Activated T-cell treated with anti-CD3 and anti-CD28 coated beads, Interleukin-2, amount 50 U/mL, for 24 hours (primary cell): Measurements from ENCODE around the gene ACOX3.
"Not testable (repeated sequence)": the region's sequence is repeated elsewhere in the genome, so short reads cannot be mapped to it uniquely, and the experiment has no call there.

Experiments
- DNase-seq: peaks from one replicate; pipeline ENCODE4 v3.0.0-alpha.2; 2020
- H3K27ac Mint-ChIP-seq: 2 replicates; pipeline ENCODE4 v1.8.0; 2020; ENCODE audit warnings: mild to moderate bottlenecking, mixed read lengths
- H3K27me3 Mint-ChIP-seq: 2 replicates; pipeline ENCODE4 v1.8.0; 2020; ENCODE audit warnings: mixed read lengths
- H3K36me3 Mint-ChIP-seq: 2 replicates; pipeline ENCODE4 v1.8.0; 2020; ENCODE audit warnings: low read depth, mixed read lengths
- H3K4me1 Mint-ChIP-seq: 2 replicates; pipeline ENCODE4 v1.8.0; 2020; ENCODE audit warnings: low read depth, mixed read lengths
- H3K4me3 Mint-ChIP-seq: 2 replicates; pipeline ENCODE4 v1.8.0; 2020; ENCODE audit warnings: mild to moderate bottlenecking, moderate library complexity, mixed read lengths
- H3K9me3 Mint-ChIP-seq: 2 replicates; pipeline ENCODE4 v1.8.0; 2020; ENCODE audit warnings: mixed read lengths

The ACOX3 gene

DNA sequence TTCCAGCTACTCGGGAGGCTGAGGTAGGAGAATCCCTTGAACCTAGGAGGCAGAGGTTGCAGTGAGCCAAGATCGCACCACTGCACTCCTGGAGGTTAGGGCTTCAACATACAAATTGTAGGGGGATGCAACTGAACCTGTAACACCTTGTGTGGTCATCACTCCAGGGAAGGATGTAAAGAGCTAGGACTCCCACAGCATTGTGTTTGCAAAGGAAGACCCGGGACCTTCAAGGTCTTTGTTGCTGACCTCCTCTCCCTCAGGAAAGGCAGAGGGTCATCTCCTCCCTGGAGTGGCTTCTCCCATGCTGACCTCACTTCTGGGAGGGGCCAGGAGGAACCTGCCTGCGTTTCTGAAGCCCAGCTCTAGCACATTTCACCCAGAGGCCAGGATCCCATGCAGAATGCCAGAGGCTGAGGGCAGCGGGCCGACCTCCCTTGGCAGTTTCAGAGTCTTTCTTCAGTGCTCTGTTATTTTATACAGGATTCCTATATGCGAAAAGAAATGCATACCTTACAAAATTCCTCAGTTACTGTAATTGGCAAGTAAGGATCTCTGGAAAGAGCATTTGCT, 90.8 kb downstream of the ACOX3 start:
- no peak overlapping the region for H3K27ac Mint-ChIP-seq
- peaks cover 11% of the 10 kb centered on the region for H3K27me3 Mint-ChIP-seq
- no peak for DNase-seq

DNA sequence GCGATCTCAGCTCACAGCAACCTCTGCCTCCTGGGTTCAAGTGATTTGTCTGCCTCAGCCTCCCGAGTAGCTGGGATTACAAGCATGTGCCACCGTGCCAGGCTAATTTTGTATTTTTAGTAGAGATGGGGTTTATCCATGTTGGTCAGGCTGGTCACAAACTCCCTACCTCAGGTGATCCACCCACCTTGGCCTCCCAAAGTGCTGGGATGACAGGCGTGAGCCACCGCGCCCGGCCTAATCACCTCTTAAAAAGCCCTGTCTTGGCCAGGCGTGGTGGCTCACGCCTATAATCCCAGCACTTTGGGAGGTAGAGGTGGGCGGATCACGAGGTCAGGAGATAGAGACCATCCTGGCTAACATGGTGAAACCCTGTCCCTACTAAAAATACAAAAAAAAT, 91.3 kb downstream of the ACOX3 start:
- not testable (repeated sequence) for H3K36me3 Mint-ChIP-seq, DNase-seq, H3K27ac Mint-ChIP-seq, H3K4me3 Mint-ChIP-seq, H3K9me3 Mint-ChIP-seq, H3K4me1 Mint-ChIP-seq
- peaks cover 11% of the 10 kb centered on the region for H3K27me3 Mint-ChIP-seq

More for the DNA sequence above, 90.8 kb downstream of the ACOX3 start:
- peaks cover 3% of the 10 kb centered on the region for H3K9me3 Mint-ChIP-seq
- H3K4me3 Mint-ChIP-seq = no peak overlapping the region
- no peaks in the 10 kb centered on the region for H3K36me3 Mint-ChIP-seq
- H3K4me1 Mint-ChIP-seq = no peaks in the 10 kb centered on the region

DNA sequence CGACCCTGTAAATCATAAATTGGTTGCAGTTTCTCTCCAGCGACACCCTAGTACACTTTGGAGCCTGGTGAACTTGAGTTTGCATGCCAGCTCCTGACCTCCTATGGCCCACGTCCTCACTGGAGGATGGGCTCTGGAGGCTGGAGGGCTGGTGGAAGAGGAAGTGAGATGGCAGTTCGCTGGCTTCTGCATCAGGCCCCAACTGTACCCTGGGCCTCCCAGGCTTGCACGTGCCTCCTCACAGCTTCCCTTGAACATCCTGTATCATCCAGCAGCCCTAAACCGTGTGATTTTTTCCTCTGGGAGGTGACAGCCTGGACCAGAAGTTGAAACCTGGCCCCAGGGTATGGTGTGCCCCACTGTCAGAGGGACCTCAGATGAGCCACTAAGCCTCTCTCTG, 92.5 kb downstream of the ACOX3 start:
- Mint-ChIP-seq H3K4me1 (no peaks in the 10 kb centered on the region), H3K4me3 (no peak overlapping the region), H3K27ac (no peak overlapping the region), H3K36me3 (no peaks in the 10 kb centered on the region), H3K9me3 (no peaks in the 10 kb centered on the region), H3K27me3 (peaks cover 11% of the 10 kb centered on the region)
- peak; percentile 15 for DNase-seq

DNA sequence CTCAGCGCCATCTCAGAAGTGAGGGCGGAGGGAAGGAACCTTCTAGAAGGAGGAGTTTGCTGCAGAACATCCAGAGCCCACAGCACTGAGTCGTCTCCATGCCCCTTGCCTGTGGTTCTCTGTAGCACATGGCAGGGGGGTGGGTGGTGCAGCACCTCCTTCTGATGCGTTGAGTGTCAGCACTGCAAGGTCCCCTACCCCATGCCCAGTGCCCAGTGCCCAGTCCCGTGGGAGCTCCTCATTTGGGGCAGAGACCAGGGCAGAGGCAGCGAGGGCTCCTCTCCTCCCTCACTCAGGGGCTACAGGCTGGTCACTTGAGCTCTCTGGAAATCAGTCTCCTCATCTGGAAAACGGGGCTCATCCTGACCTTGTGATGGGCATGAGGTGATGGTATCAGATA, 92.9 kb downstream of the ACOX3 start:
- Mint-ChIP-seq H3K9me3 (no peaks in the 10 kb centered on the region), H3K36me3 (no peaks in the 10 kb centered on the region), H3K4me1 (no peaks in the 10 kb centered on the region), H3K27me3 (peaks cover 11% of the 10 kb centered on the region), H3K4me3 (no peak overlapping the region), H3K27ac (no peak overlapping the region)
- no peak for DNase-seq

DNA sequence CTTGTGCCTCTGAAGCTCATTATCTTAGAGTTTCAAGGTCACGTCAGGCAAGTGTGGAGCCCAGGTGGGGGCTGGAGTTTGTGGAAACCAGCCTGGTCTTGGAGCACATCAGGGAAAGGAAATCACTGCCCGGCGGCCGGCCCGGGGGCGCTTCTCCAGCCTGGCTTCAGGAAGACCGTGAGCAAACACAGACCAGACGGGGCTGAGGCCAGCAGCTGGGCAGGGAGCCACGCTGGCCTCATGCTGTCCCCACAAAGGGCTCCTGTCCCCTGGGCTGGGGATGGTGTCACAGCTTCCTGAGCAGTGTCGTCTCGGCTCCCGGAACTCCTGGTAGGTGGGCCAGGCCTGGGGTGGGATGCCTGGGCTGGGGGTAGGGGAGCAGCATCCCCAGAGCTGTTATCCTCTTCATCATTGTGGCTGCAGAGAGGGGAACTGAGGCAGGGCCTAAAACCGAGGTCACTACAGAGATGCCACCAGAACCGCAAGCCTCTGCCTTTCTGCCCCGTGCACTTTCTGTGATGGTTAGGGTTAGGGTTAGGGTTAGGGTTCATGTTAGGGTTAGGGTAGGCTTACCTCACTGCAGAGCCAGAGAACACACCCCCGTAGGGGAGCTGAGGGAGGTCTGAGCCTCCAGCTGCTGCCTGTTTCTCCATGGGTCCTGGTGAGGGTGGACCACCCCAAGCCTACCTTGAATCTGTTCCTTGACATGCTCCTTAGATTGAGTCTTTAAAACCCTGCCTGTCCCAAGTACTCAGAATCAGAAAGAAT, 93.5 kb downstream of the ACOX3 start:
- Mint-ChIP-seq H3K9me3 (no peaks in the 10 kb centered on the region), H3K27ac (no peak overlapping the region), H3K27me3 (peaks cover 11% of the 10 kb centered on the region), H3K4me1 (no peaks in the 10 kb centered on the region), H3K4me3 (no peak overlapping the region), H3K36me3 (no peaks in the 10 kb centered on the region)
- DNase-seq = peak; percentile 17

DNA sequence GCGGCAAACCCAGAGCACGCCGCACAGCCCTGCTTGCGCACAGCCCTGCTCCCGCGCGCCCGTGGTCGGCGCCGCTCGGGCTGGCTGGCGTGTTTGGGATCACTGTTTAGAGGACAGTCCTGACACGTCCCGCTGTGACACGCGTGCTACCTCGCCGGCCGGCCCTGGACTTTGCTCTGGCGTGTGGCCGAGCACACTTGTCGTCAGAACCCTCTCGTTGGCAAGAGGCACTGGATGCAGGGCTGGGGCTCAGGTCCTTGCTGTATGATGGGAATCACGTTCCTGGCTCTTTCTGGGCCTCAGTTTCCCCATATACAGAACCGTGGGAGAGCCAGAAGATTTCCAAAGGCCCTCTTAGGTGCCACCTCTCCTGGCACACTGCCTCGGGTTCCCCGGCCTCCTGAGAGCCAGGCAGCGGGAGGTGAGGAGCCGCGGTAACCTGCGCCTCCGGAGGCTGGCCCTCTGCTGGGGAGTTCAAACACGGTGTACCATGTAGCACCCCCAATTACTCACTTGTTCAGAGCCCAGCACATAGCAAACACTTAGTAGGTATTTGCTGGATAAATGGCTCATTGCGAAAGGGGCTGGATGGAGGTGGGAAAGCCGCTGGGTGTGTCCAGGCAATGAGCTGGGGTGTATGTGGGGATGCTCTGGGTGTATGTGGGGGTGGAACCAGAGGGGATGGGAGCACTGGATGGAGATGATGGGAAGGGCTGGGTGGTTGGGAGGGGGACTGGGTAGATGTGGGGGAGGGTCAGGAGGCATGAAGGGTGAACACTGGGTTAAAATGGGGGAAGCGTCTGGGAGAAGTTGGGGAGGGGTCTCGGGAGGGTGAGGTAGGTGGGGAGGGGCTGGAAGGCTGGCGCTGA, 94.3 kb downstream of the ACOX3 start:
- H3K4me1 Mint-ChIP-seq = no peaks in the 10 kb centered on the region
- no peak overlapping the region for H3K4me3 Mint-ChIP-seq
- no peaks in the 10 kb centered on the region for H3K9me3 Mint-ChIP-seq
- H3K27me3 Mint-ChIP-seq = peaks cover 11% of the 10 kb centered on the region
- DNase-seq = peak; percentile 6
- H3K27ac Mint-ChIP-seq = no peak overlapping the region
- H3K36me3 Mint-ChIP-seq = no peaks in the 10 kb centered on the region

DNA sequence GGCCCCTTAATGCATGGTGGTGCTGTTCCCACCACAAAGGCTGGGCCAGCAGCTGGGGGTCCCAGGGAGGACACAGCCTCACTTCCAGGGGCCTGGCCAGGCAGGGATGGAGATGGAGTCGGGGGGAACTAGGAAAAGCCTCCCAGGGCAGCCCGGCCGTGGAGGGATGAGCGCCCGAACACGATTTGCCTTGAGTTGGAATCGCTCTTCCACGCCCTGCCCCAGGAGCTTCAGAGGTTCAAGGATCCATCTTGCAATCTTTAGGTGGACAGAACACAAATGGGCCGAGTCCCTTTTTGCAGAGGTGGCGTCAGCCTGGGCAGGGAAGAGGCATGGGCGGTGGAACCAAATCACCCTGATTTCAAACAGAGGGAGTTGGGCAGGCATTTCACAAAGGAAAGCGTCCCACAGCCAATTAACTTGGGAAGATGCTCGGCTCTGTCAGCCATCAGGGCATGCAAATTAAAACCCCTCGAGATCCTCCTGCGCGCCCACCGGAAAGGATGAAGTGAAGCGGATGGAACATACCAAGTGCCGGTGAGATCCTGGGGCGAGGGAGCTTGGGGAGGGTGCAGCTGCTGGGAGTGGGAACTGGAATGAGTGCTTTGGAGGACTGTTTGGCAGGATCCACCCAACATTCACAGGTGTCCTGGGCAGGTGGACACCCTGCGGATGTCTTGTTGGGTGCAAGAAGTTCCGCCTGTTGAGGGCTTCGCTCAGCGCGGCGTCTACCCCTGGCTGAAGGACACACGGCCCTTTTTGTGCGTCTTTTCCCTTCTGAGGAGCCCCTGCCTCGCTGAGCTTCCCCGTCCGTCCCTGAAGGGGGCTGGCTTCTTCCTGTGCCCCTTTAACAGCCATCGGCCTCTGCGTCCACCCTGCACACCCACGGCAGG, 95.2 kb downstream of the ACOX3 start:
- Mint-ChIP-seq H3K4me1 (no peaks in the 10 kb centered on the region), H3K27ac (no peak overlapping the region), H3K27me3 (peaks cover 5% of the 10 kb centered on the region), H3K36me3 (no peaks in the 10 kb centered on the region), H3K9me3 (no peaks in the 10 kb centered on the region), H3K4me3 (no peak overlapping the region)
- peak; percentile 20 for DNase-seq

DNA sequence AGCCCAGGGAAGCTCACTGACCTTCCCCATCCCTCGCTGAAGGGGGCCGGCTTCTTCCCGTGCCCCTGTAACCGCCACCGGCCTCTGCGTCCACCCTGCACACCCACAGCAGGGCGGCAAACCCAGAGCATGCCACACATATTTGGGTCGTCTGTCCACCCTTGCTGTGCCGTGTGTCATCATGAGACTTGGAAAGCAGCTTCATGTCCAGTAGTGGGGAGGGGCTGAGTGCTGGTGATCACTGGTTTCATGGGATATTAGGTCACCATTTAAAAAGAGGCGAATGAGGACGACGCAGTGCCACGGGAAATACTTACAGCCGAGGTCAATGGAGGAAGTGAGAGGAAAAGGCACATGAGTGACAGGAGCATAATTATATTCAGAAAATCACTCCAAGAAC, 96.1 kb downstream of the ACOX3 start:
- Mint-ChIP-seq H3K4me3 (no peak overlapping the region), H3K4me1 (no peaks in the 10 kb centered on the region), H3K27me3 (peaks cover 4% of the 10 kb centered on the region), H3K36me3 (no peaks in the 10 kb centered on the region), H3K9me3 (no peaks in the 10 kb centered on the region), H3K27ac (no peak overlapping the region)
- no peak for DNase-seq

DNA sequence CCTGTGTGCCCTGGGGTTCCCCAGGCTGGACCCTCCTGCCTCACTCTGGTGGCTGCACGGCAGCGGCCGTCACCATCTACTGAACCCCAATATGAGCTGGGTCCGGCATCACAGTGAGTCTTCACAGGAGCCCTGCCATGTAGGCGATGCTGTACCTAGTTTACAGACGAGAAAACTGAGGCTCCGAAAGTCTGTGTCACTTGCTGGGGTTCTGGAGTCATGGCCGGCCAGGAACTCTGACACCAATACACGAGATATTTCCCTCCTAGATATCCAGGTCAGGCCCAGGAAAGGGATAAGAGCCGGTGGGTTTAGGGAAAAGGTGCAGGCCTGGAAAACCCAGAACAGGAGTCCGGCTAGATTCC, 96.6 kb downstream of the ACOX3 start:
- no peak overlapping the region for H3K27ac Mint-ChIP-seq
- peaks cover 4% of the 10 kb centered on the region for H3K27me3 Mint-ChIP-seq
- H3K36me3 Mint-ChIP-seq = no peaks in the 10 kb centered on the region
- H3K4me3 Mint-ChIP-seq = no peak overlapping the region
- DNase-seq = no peak
- no peaks in the 10 kb centered on the region for H3K4me1 Mint-ChIP-seq
- no peaks in the 10 kb centered on the region for H3K9me3 Mint-ChIP-seq

DNA sequence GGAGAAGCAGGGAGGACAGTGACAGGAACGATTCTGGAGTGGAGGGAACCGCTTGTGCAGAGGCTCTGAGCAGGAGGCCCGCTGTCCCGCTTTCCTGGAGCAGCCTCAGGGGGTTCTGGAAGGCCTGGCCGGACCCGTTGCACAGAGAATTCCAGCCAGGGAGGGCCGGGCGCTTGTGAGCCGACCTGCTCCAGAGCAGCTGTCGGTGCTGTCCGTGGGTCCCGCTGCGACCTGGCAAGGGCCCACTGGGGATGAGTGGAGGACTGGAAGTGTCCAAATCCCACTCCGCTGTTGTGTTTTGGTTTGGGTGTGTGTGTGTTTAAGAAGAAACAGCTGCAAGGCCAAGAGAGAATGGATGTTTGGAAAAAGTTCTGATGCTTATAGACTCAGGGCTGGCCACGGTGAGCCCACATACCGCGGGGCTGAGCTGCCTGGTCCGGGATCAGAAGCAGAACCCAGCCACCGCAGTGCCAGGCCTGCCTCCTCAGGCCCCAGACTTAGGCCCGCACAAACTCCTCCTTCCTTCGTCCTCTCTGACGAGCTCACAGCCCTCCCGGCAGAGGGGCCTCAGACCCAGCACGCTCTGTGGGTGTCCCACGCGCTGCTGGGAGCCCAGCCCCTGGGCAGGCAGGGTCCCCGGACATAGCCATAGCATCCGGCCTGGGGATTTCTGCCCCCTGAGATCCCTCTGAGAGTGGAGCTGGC, 97.1 kb downstream of the ACOX3 start:
- Mint-ChIP-seq H3K4me3 (no peak overlapping the region), H3K27me3 (peaks cover 4% of the 10 kb centered on the region), H3K9me3 (no peaks in the 10 kb centered on the region), H3K4me1 (no peaks in the 10 kb centered on the region), H3K36me3 (no peaks in the 10 kb centered on the region), H3K27ac (no peak overlapping the region)
- peak; percentile 12 for DNase-seq

DNA sequence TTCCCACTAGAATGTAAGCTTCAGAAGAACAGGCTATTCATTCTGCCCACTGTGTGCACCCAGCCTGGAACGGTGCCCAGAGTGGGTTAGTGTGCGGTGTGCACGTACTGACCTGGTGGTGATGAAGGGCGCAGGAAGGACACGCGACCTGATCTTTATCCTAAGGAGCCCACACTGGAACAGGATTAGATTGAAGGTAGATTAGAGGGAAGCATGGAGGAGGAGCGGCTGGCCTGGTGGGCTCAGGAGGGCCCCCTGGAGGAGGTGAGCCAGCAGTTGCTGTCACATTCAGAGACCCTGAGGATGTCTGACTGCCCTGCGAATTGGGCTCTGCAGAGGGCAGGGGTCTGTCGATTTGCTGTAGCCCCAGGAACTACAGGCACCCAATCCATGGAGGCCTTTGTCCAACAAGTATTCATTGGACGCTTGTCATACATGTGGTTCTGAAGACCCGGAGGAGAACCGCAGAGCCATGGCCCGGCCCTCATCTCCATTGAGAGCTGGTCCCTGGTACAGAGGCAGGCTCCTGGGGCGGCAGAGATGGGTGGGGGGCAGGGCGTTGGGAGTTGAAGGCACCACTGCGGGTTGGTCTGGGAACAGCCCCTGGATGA, 97.8 kb downstream of the ACOX3 start:
- H3K4me3 Mint-ChIP-seq = no peak overlapping the region
- peaks cover 4% of the 10 kb centered on the region for H3K27me3 Mint-ChIP-seq
- H3K27ac Mint-ChIP-seq = no peak overlapping the region
- peak; percentile 15 for DNase-seq
- no peaks in the 10 kb centered on the region for H3K4me1 Mint-ChIP-seq
- no peaks in the 10 kb centered on the region for H3K9me3 Mint-ChIP-seq
- no peaks in the 10 kb centered on the region for H3K36me3 Mint-ChIP-seq

DNA sequence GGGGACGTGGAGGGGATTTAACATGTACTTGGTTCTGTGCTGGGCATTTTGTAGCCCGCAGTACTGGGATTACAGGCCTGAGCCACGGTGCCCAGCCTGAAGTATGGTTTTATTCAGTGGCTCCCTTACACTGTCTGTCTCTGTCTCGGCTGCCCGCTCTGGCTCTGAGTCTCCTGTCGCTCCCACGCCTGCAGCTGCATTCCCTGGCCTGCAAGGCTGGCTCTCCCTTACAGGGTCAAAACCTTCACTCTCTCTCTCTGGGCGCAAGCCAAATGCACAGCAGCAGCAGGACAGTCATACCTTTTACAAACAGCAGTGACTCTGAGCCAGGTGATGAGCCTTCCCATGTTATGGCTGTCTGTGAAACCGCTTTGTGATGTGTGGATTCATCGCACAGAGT, 98.8 kb downstream of the ACOX3 start:
- Mint-ChIP-seq H3K4me1 (no peaks in the 10 kb centered on the region), H3K27ac (no peak overlapping the region), H3K36me3 (no peaks in the 10 kb centered on the region), H3K27me3 (peaks cover 6% of the 10 kb centered on the region), H3K9me3 (peaks cover 3% of the 10 kb centered on the region), H3K4me3 (no peak overlapping the region)
- DNase-seq = no peak

DNA sequence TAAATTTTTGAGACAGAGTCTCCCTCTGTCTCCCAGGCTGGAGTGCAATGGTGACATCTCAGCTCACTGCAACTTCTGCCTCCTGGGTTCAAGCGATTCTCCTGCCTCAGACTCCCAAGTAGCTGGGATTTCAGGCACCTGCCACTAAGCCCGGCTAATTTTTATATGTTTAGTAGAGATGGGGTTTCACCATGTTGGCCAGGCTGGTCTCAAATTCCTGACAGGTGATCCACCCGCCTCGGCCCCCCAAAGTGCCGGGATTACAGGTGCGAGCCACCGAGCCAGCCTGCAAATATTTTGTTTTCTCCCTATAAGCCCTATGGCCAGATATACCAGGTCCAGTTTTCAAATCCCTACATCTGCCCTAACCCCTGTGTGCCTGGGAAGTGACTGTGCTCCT, 99.2 kb downstream of the ACOX3 start:
- not testable (repeated sequence) for H3K4me1 Mint-ChIP-seq, H3K27ac Mint-ChIP-seq, H3K27me3 Mint-ChIP-seq, H3K9me3 Mint-ChIP-seq, H3K4me3 Mint-ChIP-seq, H3K36me3 Mint-ChIP-seq, DNase-seq
